GM18867 (cell line): ENCODE measurements around the gene TNNI2.
"Not testable (repeated sequence)": the region's sequence is repeated elsewhere in the genome, so short reads cannot be mapped to it uniquely, and the experiment has no call there.

Experiments
- ATAC-seq: cut with Tn5 transposase; IDR thresholded peaks from one replicate; pipeline ENCODE4 v1.9.1; 2021; ENCODE audit warnings: mild to moderate bottlenecking, moderate library complexity; ENCODE audit not compliant: unreplicated experiment

Gene TNNI2

DNA sequence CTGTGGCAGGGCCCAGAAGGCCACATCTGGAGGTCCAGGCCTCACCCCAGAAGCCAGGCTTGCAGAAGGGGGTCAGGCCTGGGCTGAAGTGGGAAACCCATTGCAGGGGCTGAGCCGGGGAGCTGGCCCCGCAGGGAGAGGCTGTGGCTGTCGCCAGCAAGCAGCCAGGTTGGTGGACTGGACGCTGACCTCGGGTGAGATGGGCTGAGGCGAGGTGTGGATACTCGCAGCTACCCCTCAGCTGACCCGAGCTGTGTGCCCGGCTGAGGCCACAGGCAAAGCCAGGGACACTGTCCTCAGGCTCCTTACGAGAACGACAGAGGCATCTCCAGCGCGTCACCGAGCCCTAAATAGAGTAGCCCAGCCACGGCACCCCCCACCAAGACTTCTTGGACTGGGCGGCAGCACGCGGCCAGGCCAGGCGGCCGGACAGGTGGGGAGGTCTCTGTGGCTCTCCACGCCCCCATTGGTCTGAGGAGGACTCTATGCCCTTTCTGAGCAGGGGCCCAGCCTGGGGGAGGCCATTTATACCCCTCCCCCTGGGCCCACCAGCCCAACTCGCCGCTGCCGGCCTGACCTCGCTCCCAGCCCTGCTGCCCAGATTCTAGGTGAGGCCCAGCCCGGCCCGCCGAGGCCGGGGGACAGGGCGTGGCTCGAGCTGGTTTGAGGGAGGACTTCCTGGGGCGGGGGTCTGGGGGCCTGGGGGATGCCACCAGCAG lies at the start of gene TNNI2:
TNNI2 (plus strand) TSS at position 556 of the 719 bp plus-strand sequence. CDS start 716 bp downstream, outside the sequence.
- no peak for ATAC-seq

GRCh38 chr11:1791912-1792311 lies 46.9 kb upstream of the TNNI2 start:
- ATAC-seq, result no peak

DNA sequence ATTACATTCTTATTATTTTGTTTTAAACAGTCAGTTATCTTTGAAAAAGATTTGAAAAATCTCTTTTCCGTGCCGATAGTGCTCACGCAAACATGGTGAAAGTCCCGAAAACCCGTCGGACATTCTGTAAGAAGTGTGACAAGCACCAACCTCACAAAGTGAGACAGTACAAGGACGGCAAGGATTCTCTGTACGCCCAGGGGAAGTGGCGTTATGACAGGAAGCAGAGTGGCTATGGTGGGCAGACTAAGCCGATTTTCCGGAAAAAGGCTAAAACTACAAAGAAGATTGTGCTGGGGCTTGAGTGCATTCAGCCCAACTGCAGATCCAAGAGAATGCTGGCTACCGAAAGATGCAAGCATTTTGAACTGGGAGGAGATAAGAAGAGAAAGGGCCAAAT lies 46.3 kb upstream of the TNNI2 start:
- ATAC-seq, result no peak

DNA sequence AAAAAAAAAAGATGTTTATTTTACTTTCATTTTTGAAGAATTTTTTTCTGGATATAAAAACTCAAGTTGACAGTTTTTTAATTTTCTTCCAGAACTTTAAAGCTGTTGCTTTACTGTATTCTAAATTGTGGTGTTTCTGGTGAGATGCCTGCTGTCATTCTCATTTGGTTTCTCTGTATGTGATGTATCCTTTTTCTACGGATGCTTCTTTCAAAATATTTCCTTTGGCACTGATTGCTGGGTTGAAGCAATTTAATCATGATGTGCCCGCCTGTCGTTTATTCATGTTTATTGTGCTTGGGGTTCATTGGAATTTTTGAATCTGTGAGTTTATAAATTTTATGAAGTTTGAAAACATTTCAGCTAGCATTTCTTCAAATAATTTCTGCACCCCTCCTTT lies 45.7 kb upstream of the TNNI2 start:
- ATAC-seq, result no peak

DNA sequence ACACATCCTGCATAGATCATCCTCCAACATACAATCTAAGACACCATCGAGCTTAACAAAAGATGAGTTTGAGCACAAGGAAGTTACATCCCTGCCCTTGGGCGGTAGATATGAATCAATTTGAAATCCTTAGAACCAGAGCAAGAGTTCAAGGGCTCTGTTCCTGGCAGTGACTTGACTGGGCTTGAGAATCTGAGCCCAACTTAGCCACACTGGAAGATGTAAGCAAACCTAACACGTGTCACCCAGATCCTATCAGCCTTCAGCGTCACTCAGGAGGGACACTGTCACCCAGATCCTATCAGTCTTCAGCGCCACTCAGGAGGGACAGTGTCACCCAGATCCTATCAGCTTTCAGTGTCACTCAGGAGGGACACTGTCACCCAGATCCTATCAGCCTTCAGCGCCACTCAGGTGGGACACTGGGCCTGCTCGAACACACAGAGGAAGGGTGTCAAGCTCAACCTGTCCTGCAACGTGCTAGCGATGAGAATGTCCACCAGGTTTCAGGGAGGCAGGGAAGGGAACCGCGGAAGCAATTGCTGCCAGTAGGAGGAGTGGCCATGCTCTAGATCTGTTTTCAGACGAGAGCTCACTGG lies 42.3 kb upstream of the TNNI2 start:
- ATAC-seq, result no peak

DNA sequence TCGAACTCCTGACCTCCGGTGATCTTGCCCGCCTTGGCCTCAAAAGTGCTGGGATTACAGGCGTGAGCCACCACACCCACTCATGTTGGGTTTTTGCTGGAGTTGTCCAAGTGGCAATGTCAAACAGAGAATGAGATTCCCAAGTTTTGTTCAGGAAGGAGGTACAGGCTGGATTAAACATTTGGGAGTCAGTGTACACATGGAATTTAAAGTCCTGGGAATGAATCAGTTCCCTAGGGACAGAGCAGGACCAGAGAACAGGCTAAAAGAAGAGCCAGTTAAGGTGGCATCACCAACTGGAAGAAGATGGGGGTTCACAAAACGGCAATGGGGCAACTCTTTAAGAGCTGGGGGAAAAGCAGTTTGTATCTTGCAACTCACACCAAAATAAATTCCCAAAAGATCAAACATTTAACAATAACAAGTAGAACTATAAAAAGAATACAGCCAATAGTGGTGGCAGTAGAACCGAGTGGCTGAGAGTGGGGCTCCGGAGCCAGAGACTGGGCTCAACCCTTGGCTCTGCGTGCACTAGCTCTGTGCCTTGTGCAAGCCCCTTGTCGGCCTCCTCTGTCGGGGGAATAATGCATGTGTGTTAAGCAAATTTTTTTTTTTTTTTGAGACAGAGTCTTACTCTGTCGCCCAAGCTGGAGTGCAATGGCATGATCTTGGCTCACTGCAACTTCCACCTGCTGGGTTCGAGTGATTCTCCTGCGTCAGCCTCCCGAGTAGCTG lies 41.2 kb upstream of the TNNI2 start:
- ATAC-seq, result no peak

GRCh38 chr11:1803246-1803645 lies 35.5 kb upstream of the TNNI2 start:
- no peak for ATAC-seq

- not testable (repeated sequence) for ATAC-seq
These were observed 34.8 kb upstream of the TNNI2 start for GRCh38 chr11:1803835-1804519.

DNA sequence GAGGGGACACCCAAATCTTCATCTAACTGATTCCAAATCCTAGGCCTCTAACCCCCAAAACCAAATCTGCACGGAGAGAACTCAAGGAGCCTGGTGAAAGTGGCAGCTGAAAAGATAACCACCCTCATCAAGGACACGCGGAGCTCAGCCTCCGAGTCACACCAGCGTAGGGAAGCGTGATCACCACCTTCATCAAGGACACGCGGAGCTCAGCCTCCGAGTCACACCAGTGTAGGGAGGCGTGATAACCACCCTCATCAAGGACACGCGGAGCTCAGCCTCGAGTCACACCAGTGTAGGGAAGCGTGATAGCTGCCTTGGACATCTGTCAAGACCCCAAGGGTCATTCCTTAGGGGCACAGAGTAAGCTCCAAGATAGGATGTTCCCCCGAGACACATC lies 33.3 kb upstream of the TNNI2 start:
- ATAC-seq, result no peak

- ATAC-seq, result no peak
These were observed 31.4 kb upstream of the TNNI2 start for GRCh38 chr11:1807264-1807995.

DNA sequence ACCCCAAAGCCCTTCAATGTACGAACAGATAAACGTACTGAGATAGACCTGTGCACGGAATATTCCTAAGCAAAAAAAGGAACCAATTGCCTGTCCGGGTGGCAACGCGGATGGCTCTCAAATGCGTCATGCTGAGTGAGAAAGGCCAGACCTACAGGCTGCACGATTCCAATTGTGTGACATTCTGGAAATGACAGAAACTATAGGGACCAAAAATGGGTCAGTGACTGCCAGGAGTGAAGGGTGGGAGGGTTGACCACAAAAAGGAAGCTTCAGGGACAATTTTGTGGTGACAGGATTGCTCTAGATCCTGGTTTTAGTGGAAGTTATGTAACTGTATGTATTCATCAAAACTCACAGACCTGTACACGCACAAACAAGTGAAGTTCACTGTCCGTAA lies 28.0 kb upstream of the TNNI2 start:
- ATAC-seq, result no peak

GRCh38 chr11:1812274-1812673 lies 26.5 kb upstream of the TNNI2 start:
- no peak for ATAC-seq

DNA sequence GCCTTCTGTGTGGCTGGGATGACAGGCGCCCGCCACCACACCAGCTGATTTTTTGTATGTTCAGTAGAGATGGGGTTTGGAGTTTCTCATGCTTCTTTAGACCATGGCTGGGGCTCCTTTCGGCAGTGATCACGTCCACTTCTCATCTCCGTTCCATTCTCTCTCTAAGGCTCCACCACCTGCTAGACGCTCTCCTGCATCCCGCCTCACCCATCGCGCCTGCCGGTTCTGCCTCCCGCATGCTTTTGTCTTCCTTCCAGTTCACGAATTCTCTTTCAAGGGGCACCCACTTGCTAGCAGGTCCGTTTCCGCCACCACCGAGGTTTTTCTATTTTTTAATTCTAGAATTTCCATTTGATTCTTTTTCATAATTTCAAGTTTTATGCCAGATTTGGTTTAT lies 26.0 kb upstream of the TNNI2 start:
- no peak for ATAC-seq

DNA sequence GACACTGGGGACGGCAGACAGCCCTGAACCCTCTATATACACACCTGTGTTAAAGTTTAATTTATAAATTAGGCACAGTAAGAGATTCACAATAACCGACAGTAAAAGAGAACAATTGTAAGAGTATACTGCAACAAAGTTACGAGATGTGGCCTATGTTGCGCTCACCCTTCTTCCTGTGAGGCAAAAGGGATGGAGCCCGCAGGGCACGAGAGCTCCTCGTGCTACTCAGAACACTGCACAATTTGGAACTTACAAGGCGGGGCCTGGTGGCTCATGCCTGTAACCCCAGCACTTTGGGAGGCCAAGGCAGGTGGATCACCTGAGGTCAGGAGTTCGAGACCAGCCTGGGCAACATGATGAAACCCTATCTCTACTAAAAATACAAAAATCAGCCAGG lies 25.4 kb upstream of the TNNI2 start:
- not testable (repeated sequence) for ATAC-seq

DNA sequence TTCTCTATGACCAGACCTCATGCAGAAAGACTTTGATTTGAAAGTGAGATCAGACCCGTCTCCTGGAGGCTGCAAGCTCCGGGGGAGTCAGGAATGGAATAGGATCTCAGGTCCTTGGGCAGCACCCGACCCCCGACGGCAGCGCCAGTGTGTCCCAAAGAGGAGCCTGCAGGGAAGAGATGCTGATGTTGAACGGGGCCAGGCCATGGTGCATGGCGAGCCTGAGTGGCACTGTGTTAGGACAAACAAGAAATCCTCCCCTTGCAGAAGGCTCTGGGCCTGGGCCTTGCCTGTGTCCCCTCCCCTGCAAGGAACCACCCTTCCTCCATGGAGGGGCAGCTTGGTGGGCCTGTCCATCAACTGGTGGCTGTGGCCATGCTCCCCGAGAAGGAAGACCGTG lies 24.1 kb upstream of the TNNI2 start:
- ATAC-seq, result no peak

DNA sequence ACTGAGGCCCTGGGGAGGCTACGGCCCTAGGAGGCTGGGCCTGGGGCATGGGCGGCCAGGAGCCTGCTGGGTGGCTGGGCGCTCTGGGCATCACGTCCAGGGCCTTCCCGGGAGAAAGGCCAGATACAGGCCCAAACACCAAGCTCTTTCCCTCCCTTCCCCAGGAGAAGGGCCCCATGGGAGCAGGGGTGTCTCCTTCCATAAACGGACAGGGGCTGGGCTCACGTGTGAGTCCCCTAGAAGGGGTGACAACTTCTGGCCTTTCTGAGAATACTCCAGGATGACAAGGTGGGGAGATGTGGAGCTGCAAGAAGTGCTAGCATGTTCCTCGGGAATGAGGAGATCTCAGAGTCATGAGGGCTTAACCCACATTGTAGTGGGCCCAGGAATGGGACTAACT lies 23.5 kb upstream of the TNNI2 start:
- ATAC-seq, result no peak

- no peak for ATAC-seq
These were observed 23.0 kb upstream of the TNNI2 start for GRCh38 chr11:1815751-1816150.

DNA sequence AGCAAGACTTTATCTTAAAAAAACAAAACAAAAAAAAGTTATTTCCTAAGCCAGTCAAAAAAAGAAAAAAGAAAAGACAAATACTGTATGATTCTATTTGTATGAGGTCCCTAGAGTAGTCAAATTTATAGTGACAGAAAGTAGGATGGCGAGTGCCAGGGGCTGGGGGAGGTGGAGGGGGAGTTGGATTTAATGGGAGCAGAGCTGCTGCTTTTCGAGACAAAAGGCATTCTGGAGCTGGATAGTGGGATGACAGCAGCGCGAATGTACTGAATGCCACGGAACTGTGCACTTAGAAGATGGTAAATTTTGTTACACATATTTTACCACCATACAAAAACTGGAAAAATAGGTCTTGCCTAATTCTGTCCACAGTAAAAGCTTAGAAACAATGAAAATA lies 21.8 kb upstream of the TNNI2 start:
- ATAC-seq, result no peak

DNA sequence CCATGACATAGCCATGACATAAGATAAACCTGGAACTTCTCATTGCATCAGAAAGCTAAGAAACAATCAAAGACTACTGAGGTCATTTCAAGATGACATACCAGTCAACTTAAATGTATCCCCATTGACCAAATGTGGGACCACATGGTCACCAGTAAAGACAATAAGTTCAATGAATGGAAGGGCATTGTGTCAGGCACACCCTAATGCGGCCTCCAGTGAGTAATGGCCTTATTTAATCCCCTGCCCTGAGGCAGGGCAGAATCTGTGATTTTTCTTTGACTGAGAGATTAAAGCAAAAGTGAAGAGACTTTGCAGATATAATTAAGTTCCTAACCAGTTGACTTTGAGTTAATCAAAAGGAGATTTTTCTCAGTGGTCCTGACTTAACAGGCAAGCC lies 21.3 kb upstream of the TNNI2 start:
- no peak for ATAC-seq

GRCh38 chr11:1819074-1819473 lies 19.7 kb upstream of the TNNI2 start:
- ATAC-seq, result no peak
